ENCODE data around the gene SF3A1. TPM values are rescaled to one million over a fixed set of nuclear protein-coding genes. Genes with fewer than 3 reads are reported as not detected.

SF3A1 gene
- total and polyA plus RNA-seq, 2 donors (not counting 1 experiment from before 2014, with no cell fraction given), result 92.1 to 283 TPM

GRCh38 chr22:30400159-30400558 lies 43.5 kb upstream of the SF3A1 start:
- Mint-ChIP-seq H3K27ac (no peak overlapping the region), H3K27me3 (peaks cover 33% of the 10 kb centered on the region), H3K4me1 (peaks cover 10% of the 10 kb centered on the region), H3K4me3 (no peak overlapping the region), H3K9me3 (ENCODE audit: insufficient read depth) (no peaks in the 10 kb centered on the region)
- peaks cover 0 to 8% (median 0%) of the 10 kb centered on the region in 3 donors for H3K9me3 ChIP-seq (ENCODE audit: control extremely low read depth in 1 of 3, control insufficient read depth in 2 of 3, insufficient read depth in 1 of 3, low read length in 2 of 3)
- no peaks in the 10 kb centered on the region for H3K79me2 ChIP-seq (ENCODE audit: control insufficient read depth, insufficient read depth, low read length)
- no peak overlapping the region for H3K4me2 ChIP-seq (replicated peaks; ENCODE audit: low read depth, low read length, poor library complexity, severe bottlenecking)
- no peaks in the 10 kb centered on the region for H4K20me1 ChIP-seq (ENCODE audit: control insufficient read depth, insufficient read depth, low read length, poor library complexity, severe bottlenecking)
- DNase-seq (no peak), ATAC-seq (ENCODE audit: low read depth) (no peak)
- CTCF ChIA-PET, result interaction anchor here (0.6 to 19.9 kb wide), 2 partner anchors 112 to 1347 kb away, joined by 5 to 510 read pairs; partner anchors contain the start of gene CASTOR1
- POLR2A ChIA-PET, result no interaction called here
- no peak overlapping the region for H3K27ac ChIP-seq (ENCODE audit: low read length in 2 of 2)
- intact Hi-C loops (cut with micrococcal nuclease), result no loop called here
- H2AFZ ChIP-seq (ENCODE audit: insufficient read depth, low read depth, low read length, poor library complexity, severe bottlenecking), result no peak overlapping the region
- H3K9ac ChIP-seq (ENCODE audit: low read length), result no peak overlapping the region
- peaks cover 0 to 40% (median 26%) of the 10 kb centered on the region in 4 experiments for H3K27me3 ChIP-seq (replicated peaks in 1 of 4; ENCODE audit: control extremely low read depth in 1 of 4, control insufficient read depth in 3 of 4, insufficient read depth in 4 of 4, low read length in 3 of 4)
- TF ChIP-seq CTCF (IDR thresholded peaks at IDR 0.05) (no peak), EZH2 (IDR thresholded peaks at IDR 0.05; ENCODE audit: borderline replicate concordance, insufficient read depth, low read depth, low read length, poor library complexity, severe bottlenecking) (no peak)
- 78% methylated on average over 1 of the region's 1 CpG for WGBS (ENCODE audit: insufficient coverage)
- no peak overlapping the region for H3K4me3 ChIP-seq (ENCODE audit: control extremely low read depth in 1 of 5, extremely low read depth in 1 of 5, insufficient read depth in 1 of 5, low read depth in 2 of 5, low read length in 4 of 5)
- H3K36me3 ChIP-seq (replicated peaks in 1 of 2; ENCODE audit: control extremely low read depth in 1 of 2, control insufficient read depth in 1 of 2, extremely low read depth in 1 of 2, insufficient read depth in 2 of 2, low read length in 1 of 2), result no peaks in the 10 kb centered on the region
- H3K4me1 ChIP-seq (ENCODE audit: control insufficient read depth in 2 of 2, insufficient read depth in 2 of 2, low read length in 2 of 2), result peaks cover 17 to 22% of the 10 kb centered on the region in 2 donors

- TF ChIP-seq CTCF (IDR thresholded peaks at IDR 0.05) (no peak), EZH2 (IDR thresholded peaks at IDR 0.05; ENCODE audit: borderline replicate concordance, insufficient read depth, low read depth, low read length, poor library complexity, severe bottlenecking) (no peak)
- Histone ChIP-seq H3K9me3 (ENCODE audit: control extremely low read depth in 1 of 3, control insufficient read depth in 2 of 3, insufficient read depth in 1 of 3, low read length in 2 of 3) (peaks cover 0 to 8% (median 0%) of the 10 kb centered on the region in 3 donors), H3K4me3 (ENCODE audit: control extremely low read depth in 1 of 5, extremely low read depth in 1 of 5, insufficient read depth in 1 of 5, low read depth in 2 of 5, low read length in 4 of 5) (no peak overlapping the region), H3K79me2 (ENCODE audit: control insufficient read depth, insufficient read depth, low read length) (no peaks in the 10 kb centered on the region), H3K4me2 (replicated peaks; ENCODE audit: low read depth, low read length, poor library complexity, severe bottlenecking) (no peak overlapping the region), H3K36me3 (replicated peaks in 1 of 2; ENCODE audit: control extremely low read depth in 1 of 2, control insufficient read depth in 1 of 2, extremely low read depth in 1 of 2, insufficient read depth in 2 of 2, low read length in 1 of 2) (no peaks in the 10 kb centered on the region), H3K27me3 (replicated peaks in 1 of 4; ENCODE audit: control extremely low read depth in 1 of 4, control insufficient read depth in 3 of 4, insufficient read depth in 4 of 4, low read length in 3 of 4) (peaks cover 0 to 40% (median 26%) of the 10 kb centered on the region in 4 experiments), H2AFZ (ENCODE audit: insufficient read depth, low read depth, low read length, poor library complexity, severe bottlenecking) (no peak overlapping the region), H4K20me1 (ENCODE audit: control insufficient read depth, insufficient read depth, low read length, poor library complexity, severe bottlenecking) (no peaks in the 10 kb centered on the region), H3K4me1 (ENCODE audit: control insufficient read depth in 2 of 2, insufficient read depth in 2 of 2, low read length in 2 of 2) (peaks cover 17 to 22% of the 10 kb centered on the region in 2 donors), H3K9ac (ENCODE audit: low read length) (no peak overlapping the region), H3K27ac (ENCODE audit: low read length in 2 of 2) (no peak overlapping the region)
- Mint-ChIP-seq H3K4me3 (no peak overlapping the region), H3K4me1 (peaks cover 10% of the 10 kb centered on the region), H3K27ac (no peak overlapping the region), H3K27me3 (peaks cover 37% of the 10 kb centered on the region), H3K9me3 (ENCODE audit: insufficient read depth) (no peaks in the 10 kb centered on the region)
- 93% methylated on average over 3 of the region's 5 CpGs for WGBS (ENCODE audit: insufficient coverage)
- DNase-seq (no peak), ATAC-seq (ENCODE audit: low read depth) (no peak)
- ChIA-PET POLR2A (no interaction called here), CTCF (interaction anchor here (19.9 kb wide), 1 partner anchor 111 kb away, joined by 510 read pairs; the partner anchor contains the start of gene CASTOR1)
- intact Hi-C loops (cut with micrococcal nuclease), result loop anchor here (10.0 kb wide), 1 partner anchor 195 kb away; the partner anchor contains the start of gene PES1
Measured at GRCh38 chr22:30399718-30400117, 43.0 kb upstream of the SF3A1 start.

Measured in B cell (primary cell).